AG08396 (cell line): ENCODE results near the gene PCDHA6.
"Not testable (repeated sequence)": the region's sequence is repeated elsewhere in the genome, so short reads cannot be mapped to it uniquely, and the experiment has no call there.

Experiments
- DNase-seq: peaks from one replicate; pipeline ENCODE4 v3.0.0; 2012; ENCODE audit warnings: low spot score, mixed read lengths

Gene PCDHA6

GRCh38 chr5:140862441-140863295 lies 34.9 kb downstream of the PCDHA6 start:
- DNase-seq: no peak

- DNase-seq: no peak
Observed at GRCh38 chr5:140868721-140869554, 41.2 kb downstream of the PCDHA6 start, which contains the start of gene PCDHA11. Gene PCDHA11 (plus strand): TSS chr5:140868957. CDS start chr5:140869104, 147 bp downstream.

- DNase-seq: peak; percentile 47
Observed at GRCh38 chr5:140869555-140869886, 41.8 kb downstream of the PCDHA6 start.

GRCh38 chr5:140870221-140871201 lies 42.8 kb downstream of the PCDHA6 start:
- no peak for DNase-seq

GRCh38 chr5:140875085-140876065 lies 47.6 kb downstream of the PCDHA6 start, which contains the start of gene PCDHA12:
Gene PCDHA12 (plus strand): TSS chr5:140875308. CDS start chr5:140875473, 165 bp downstream.
- DNase-seq: no peak

GRCh38 chr5:140876541-140877261 lies 48.9 kb downstream of the PCDHA6 start:
- not testable (repeated sequence) for DNase-seq

- DNase-seq: no peak
Observed at GRCh38 chr5:140877262-140877581, 49.5 kb downstream of the PCDHA6 start.
